Activated gamma-delta T cell (primary cell): ENCODE measurements around the gene PEPD.

Experiments
- DNase-seq: peaks from one replicate; lab custom pipeline; 2025; lab: John Stamatoyannopoulos, UW

PEPD gene

GRCh38 chr19:33382006-33382405, 139.6 kb downstream of the PEPD start:
- no peak for DNase-seq

DNA sequence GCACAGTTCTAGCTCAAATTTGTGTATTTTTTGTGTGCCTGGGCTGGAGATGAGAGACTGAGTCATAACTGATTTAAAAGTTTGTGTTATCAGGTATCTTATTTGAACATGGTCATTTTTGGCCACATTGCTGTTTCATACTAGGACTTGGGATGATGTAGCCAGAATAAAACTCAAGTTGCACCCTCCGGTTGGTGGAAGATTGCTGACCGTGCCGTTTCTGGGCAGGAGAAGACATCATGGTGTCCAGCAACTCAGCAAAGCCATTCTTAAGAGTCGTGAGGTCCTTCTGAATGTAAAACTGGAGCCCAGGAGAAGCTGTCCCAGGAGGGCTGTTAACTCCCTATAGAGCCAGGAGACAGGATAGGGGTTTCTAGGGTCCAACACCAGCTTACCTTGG, 140.5 kb downstream of the PEPD start:
- no peak for DNase-seq

- no peak for DNase-seq
These were observed 142.3 kb downstream of the PEPD start for GRCh38 chr19:33379151-33379829.

- no peak for DNase-seq
These were observed 143.8 kb downstream of the PEPD start for GRCh38 chr19:33377586-33378475.

- no peak for DNase-seq
These were observed 144.5 kb downstream of the PEPD start for GRCh38 chr19:33376941-33377557.

- no peak for DNase-seq
These were observed 145.2 kb downstream of the PEPD start for GRCh38 chr19:33376423-33376822.

GRCh38 chr19:33375837-33376159, 145.8 kb downstream of the PEPD start:
- DNase-seq = no peak

DNA sequence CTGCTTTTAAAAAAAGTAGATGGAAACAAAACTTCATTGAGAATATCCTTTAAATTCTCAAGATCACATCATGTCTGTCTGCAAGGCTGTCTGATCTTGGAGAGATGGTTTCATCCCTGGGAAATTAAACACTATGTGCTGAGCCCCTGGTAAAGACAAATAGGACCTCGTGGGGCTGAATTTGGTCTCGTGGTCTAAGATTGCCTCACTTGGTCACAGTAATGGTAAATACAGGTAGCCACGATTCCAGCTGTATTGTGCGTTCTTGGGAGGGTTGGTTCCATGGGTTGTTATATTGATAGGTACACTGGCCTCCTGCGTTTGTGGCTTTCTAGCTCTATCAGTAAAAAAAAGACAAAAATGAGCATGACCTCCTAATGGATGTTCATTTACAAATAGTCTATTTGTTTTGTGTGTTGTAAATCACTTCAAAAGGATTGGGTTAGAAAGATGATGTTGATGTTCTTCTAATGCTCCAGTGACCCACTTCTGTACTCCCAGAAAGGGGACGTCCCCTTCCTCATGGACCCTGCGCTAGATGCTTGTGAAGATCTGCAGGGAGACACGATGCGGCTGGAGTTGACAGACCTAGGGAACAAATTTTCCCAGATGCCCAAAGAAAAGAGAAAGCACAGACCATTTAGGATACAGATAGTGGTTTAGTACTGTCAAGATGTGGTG, 146.3 kb downstream of the PEPD start:
- no peak for DNase-seq

- no peak for DNase-seq
These were observed 147.3 kb downstream of the PEPD start for GRCh38 chr19:33374236-33374714.

DNA sequence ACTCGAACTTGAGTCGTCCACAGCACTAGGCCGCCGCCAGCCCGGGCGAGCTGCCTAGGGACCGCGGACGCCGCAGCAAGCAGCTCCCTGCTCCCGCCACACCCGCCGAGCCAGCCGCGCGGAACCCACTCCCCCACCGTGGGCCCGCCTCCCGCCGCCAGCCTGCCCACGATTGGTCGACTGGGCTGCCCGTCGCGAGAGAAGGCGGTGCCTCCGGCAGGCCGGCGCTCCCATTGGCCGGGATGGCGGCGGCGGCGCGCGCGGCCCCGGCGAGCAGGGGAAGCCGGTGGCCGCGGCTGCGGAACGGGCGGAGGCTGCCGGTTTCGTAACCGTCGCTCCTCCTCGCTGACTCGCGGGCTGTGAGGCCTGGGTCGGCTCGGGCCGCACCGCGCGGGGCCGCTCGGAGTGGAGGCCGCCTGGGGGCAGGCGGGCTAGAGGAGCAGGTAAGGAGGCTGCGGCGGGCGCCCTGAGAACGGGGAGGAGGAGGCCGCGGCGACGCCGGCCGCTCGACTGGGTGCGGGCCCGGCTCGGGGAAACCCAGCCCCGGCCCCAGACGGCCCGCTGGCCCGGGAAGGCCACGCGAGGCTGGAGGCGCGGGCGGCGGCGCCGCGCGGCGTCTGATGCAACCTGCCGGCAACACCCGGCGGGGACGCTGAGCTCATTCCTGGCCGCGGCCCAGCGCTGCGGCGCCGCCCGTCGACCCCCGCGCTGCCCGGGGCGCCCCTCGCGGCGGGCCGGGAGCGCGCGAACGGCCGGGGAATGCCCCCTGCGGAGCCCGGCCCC, 147.9 kb downstream of the PEPD start, which contains the start of gene CEBPG:
CEBPG (plus strand) TSS at position 257 of the 783 bp plus-strand sequence. CDS start 5,531 bp downstream, outside the sequence.
- peak; percentile 94 for DNase-seq

GRCh38 chr19:33370783-33371182, 150.8 kb downstream of the PEPD start:
- DNase-seq = no peak

DNA sequence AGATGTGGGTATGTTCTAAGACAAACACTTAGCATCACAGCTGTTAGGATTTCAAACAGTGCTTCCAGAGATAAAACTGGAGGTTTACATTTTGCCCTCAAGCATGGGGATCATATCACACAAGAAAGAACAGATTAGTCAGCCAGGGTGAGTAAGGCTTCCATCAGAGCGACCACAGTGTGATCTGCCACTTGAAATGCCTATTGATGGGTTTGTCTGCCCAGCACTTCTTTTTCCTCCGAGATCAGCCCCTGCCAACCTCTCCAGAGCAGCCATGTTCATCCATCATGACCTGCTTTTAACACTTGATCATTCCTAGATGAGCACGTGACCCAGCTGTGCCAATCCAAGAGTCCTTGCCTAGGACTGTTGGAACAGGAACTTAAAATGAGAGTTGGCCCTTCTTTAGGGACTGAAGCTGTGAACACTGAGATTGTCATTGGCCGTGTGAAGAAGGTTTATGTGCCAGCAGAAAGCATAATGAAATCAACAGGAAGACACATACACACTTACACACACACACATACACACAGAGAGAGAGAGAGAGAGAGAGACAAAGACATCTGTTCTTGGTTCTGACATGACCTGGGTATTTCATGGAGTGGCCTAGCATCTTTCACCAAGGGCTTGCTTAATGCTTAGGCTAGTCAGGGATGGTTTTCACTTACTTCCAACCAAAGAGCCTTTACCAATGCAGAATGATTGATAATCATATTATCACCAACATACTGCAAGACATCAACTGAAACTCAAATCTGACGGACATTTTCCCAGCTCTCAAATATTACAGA, 153.3 kb downstream of the PEPD start:
- DNase-seq = no peak

DNA sequence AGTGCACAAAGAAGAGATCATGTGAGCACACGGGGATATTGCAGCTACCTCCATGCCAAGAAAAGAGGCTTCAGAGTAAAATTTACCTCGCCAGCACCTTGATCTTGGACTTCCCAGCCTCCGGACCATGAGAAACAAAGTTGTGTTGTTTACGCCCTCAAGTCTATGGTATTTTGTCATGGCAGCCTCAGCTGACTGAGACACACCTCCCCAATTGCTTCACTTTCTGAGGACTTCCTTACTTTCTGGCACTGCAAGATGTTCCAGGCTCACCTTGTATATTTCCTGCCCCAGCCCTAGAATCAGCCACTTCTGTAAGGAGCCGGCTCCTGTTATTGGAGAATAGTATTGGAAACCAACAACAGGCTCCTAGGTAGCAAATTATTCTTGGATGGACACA, 154.7 kb downstream of the PEPD start:
- no peak for DNase-seq

DNA sequence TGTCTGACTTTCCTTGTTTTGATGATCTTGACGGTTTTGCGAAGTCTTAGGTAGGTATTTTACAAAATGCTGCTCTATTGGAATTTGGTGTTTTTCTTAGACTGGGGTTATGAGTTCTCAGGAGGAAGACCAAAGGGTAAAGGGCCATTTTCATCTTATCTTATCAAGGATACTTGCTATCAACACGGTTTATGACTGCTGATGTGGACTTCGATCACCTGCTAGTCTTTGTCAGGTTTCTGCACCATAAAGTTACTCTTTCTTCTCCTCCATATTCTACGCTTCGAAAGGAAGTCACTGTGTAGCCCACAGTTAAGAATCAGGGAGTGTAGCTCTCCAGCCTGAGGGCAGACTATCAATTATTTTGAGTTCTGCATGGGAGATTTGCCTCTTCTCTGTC, 155.5 kb downstream of the PEPD start:
- no peak for DNase-seq

- DNase-seq = no peak
These were observed 155.9 kb downstream of the PEPD start for GRCh38 chr19:33365691-33366090.

DNA sequence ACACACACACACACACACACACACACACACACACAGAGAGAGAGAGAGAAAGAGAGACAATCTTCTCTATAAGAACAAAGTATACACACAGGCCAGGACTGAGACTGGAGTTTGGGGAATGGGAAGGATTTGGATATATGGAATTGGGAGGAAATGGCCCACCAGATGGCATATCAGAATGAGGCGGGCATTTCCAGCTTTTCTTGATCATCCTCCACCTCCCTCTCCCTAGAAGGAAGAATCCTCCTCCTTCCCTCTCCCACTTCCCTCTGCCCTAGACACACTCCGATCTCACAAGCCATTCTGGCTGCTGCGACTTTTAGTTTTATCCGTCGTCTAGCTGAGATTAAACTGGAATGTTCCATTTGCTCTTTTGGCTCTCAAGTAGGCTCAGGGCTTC, 158.1 kb downstream of the PEPD start:
- DNase-seq = no peak

DNA sequence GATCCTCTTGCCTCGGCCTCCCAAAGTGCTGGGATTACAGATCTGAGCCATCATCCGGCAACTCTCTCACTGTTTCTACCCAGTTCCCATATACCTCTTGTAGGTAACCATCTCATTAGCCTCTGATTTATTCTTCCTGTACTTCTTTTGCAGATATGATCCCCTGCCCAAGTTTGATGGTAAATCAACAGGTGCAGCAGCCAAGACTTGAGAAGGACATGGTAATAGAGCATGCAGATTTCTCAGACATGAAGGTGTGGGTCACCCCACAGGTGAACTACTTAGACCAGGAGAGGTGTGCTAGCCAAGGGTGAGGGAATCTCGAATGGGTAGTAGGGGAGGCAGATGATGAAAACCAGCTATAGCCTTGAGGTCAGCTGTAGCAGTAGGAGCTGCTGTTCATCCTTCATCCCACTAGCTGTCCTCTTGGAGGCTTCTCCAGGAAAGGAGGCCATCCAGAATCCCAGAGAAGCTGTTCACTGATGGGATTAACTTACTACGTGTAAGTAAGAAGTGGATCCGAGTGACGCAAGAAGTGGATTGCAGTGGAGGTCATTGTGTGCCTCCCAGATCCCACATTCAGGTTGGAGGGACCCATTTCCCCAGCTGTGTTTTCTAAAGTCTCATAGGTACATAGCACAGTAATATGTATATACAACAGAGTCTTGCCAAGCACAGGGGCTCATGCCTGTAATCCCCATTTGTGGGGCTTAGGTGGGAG, 158.9 kb downstream of the PEPD start:
- no peak for DNase-seq

DNA sequence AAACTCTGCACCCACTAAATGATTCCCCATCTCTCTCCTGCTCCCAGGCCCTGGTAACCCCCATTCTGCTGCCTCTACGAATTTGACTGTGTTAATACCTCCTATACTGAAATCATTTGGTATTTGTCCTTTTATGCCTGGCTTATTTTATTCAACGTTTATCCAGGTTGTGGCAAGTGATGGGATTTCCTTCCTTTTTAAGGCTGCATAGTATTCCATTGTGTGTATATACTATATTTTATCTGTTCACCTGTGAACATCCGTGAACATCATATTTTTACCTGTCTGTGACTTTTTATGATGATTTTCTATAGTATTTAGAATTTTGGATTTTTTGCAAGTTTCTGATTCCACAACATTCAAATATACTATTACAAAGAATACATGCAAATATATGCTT, 162.0 kb downstream of the PEPD start:
- DNase-seq = no peak

- DNase-seq = no peak
These were observed 163.2 kb downstream of the PEPD start for GRCh38 chr19:33358408-33358807.

GRCh38 chr19:33357556-33357955, 164.0 kb downstream of the PEPD start:
- DNase-seq = no peak
